Osteoblast (primary cell): ENCODE measurements around the gene TMEM238. TPM values are rescaled to one million over a fixed set of nuclear protein-coding genes. Genes with fewer than 3 reads are reported as not detected.

Source experiments
- DNase-seq: peaks from one replicate; pipeline ENCODE4 v3.0.0; 2011; ENCODE audit warnings: low spot score, mixed read lengths; ENCODE audit not compliant: insufficient read length; ENCODE audit errors: missing footprints
- H2AFZ ChIP-seq: 2 replicates; pipeline ENCODE4 v1.6.0; 2011; ENCODE audit warnings: mild to moderate bottlenecking, low read length
- H3K27ac ChIP-seq: 2 replicates; pipeline ENCODE4 v1.5.1; 2011; ENCODE audit warnings: mild to moderate bottlenecking, low read depth, low read length, moderate library complexity
- H3K27me3 ChIP-seq: 2 replicates; pipeline ENCODE4 v1.6.0; 2012; ENCODE audit warnings: mild to moderate bottlenecking, control low read depth, inconsistent platforms, low read length, moderate library complexity; ENCODE audit not compliant: insufficient read depth
- H3K36me3 ChIP-seq: 2 replicates; pipeline ENCODE4 v1.5.1; 2011; ENCODE audit warnings: mild to moderate bottlenecking, low read length, control low read depth, moderate library complexity; ENCODE audit not compliant: insufficient read depth
- H3K4me1 ChIP-seq: 2 replicates; pipeline ENCODE4 v1.5.1; 2011; ENCODE audit warnings: mild to moderate bottlenecking, low read length, control low read depth, moderate library complexity; ENCODE audit not compliant: insufficient read depth
- H3K4me2 ChIP-seq: 2 replicates; pipeline ENCODE4 v1.6.0; 2011; ENCODE audit warnings: mild to moderate bottlenecking, low read length; ENCODE audit not compliant: insufficient read depth
- H3K4me3 ChIP-seq: fragments of 200-600 bp; sonication (generic); 3 replicates; pipeline ENCODE4 v1.5.1; 2012; ENCODE audit warnings: mild to moderate bottlenecking, low read length, inconsistent platforms; ENCODE audit not compliant: insufficient read depth
- H3K79me2 ChIP-seq: 2 replicates; pipeline ENCODE4 v1.6.0; 2012; ENCODE audit warnings: mild to moderate bottlenecking, low read length, control low read depth, inconsistent platforms; ENCODE audit not compliant: insufficient read depth
- H3K9me3 ChIP-seq: 2 replicates; pipeline ENCODE4 v1.5.1; 2011; ENCODE audit warnings: low read depth, low read length, control low read depth
- H4K20me1 ChIP-seq: 2 replicates; pipeline ENCODE4 v1.6.0; 2012; ENCODE audit warnings: mild to moderate bottlenecking, low read length, control low read depth; ENCODE audit not compliant: insufficient read depth
- total RNA-seq: library from RNA; depleted of rRNA; stranded (reverse); fragments of >200 nt; gene quantifications from 2 replicates; pipeline ENCODE4 v1.2.3, GENCODE V29; 2012
- TF ChIP-seq, protein P1 (sequence below): IDR thresholded peaks from 2 replicates; pipeline ENCODE4 v1.5.1; 2011; ENCODE audit warnings: mild to moderate bottlenecking, low read depth, low read length, moderate library complexity; ENCODE audit errors: extremely low read depth

The TMEM238 gene
- total RNA-seq, 1 donor = not detected

DNA sequence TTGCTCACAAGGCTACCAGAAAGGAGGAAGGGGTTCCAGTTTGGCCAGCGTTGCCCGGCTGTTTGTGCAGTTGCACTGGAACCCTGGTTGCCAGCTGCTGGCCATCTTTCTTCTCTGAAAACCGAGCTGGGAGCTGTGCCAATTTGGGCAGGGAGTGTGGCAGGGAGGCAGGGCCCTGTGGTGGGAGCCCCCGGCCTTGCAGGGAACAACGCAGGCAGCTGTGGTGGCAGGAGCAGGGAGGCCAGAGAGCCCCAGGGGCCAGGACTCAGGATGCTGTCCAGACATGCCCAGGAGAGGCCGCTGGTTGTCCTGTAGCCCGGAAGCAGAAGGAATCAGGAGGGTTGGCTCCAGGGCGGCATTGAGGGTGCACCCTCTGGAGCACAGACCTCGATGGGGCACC, 39.6 kb downstream of the TMEM238 start:
- no peak overlapping the region for H2AFZ ChIP-seq
- peaks cover 4% of the 10 kb centered on the region for H3K36me3 ChIP-seq
- peaks cover 9% of the 10 kb centered on the region for H3K79me2 ChIP-seq
- DNase-seq = peak; percentile 89
- peaks cover 6% of the 10 kb centered on the region for H3K4me1 ChIP-seq
- H3K27me3 ChIP-seq = no peaks in the 10 kb centered on the region
- no peaks in the 10 kb centered on the region for H3K9me3 ChIP-seq
- peaks cover 8% of the 10 kb centered on the region for H4K20me1 ChIP-seq
- TF ChIP-seq, protein P1, sequence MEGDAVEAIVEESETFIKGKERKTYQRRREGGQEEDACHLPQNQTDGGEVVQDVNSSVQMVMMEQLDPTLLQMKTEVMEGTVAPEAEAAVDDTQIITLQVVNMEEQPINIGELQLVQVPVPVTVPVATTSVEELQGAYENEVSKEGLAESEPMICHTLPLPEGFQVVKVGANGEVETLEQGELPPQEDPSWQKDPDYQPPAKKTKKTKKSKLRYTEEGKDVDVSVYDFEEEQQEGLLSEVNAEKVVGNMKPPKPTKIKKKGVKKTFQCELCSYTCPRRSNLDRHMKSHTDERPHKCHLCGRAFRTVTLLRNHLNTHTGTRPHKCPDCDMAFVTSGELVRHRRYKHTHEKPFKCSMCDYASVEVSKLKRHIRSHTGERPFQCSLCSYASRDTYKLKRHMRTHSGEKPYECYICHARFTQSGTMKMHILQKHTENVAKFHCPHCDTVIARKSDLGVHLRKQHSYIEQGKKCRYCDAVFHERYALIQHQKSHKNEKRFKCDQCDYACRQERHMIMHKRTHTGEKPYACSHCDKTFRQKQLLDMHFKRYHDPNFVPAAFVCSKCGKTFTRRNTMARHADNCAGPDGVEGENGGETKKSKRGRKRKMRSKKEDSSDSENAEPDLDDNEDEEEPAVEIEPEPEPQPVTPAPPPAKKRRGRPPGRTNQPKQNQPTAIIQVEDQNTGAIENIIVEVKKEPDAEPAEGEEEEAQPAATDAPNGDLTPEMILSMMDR = no peak
- no peak overlapping the region for H3K4me2 ChIP-seq
- H3K27ac ChIP-seq = no peak overlapping the region
- H3K4me3 ChIP-seq = no peak overlapping the region

DNA sequence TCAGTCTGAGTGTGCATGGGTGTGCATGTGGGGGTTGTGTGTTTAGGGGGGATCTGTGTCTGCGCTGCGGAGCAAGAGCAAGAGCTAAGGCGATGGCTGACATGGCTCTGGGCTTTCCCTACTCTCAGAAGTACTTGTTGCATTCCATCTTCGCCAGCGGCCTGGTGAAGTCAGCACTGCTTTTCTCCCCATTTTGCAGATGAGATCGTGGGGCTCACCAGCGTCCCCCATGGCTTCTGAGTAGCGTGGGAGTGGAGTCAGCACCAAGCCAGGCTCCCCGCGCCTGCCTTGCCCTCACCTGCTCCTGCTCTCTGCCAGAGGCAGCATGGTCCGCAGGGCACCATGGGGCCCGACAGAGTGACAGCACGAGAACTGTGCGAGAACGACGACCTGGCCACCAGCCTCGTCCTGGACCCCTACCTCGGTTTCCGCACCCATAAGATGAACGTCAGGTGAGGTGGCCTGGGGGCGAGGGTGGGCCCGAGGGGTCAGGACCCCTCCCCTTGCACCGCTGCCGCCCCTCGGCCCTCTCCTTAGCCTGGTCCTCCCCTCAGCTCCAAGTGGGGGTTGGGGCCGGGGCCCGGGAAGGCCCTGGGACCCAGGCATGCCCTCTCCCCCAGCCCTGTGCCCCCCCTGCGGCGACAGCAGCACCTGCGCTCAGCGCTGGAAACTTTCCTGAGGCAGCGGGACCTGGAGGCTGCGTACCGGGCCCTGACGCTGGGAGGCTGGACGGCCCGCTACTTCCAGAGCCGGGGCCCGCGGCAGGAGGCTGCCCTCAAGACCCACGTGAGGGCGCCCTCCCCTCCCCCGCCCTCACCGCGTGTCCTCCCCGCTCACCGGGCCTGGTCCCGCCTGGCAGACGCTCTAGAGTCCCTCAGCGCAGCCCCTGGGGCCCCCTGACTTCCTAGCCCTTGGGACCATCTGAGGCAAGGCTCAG, 42.2 kb downstream of the TMEM238 start:
- H4K20me1 ChIP-seq = peaks cover 8% of the 10 kb centered on the region
- H3K4me2 ChIP-seq = peak overlapping the region; percentile 83
- peaks cover 9% of the 10 kb centered on the region for H3K79me2 ChIP-seq
- peak; percentile 84 for DNase-seq
- no peak overlapping the region for H3K27ac ChIP-seq
- H3K4me3 ChIP-seq = peak overlapping the region; percentile 80
- no peaks in the 10 kb centered on the region for H3K9me3 ChIP-seq
- H3K27me3 ChIP-seq = peaks cover 5% of the 10 kb centered on the region
- peaks cover 15% of the 10 kb centered on the region for H3K4me1 ChIP-seq
- peaks cover 4% of the 10 kb centered on the region for H3K36me3 ChIP-seq
- TF ChIP-seq, protein P1 = no peak
- H2AFZ ChIP-seq = no peak overlapping the region

DNA sequence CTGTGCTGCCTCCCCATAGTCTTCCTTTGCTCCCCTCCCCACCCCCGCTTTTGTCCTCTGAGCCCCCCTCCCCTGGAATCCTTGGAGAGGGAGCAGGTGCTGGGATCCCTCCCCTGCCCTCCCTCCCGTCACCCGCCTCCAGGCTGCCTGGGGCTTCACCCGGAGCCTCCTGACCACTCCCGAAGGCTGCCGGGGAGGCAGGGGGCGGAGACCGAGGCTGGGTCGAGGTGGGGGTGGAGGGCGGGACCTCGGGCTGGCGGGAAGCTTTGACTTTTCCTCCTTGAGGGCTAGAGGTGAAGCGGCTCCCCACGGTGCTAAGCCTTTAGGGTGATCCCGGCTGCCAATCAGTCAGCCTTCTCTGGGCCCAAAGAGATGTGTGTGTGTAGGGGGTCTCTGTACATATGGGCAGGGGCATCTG, 42.9 kb downstream of the TMEM238 start:
- H3K4me2 ChIP-seq = peak overlapping the region; percentile 83
- H3K9me3 ChIP-seq = no peaks in the 10 kb centered on the region
- peak overlapping the region; percentile 80 for H3K4me3 ChIP-seq
- peaks cover 12% of the 10 kb centered on the region for H3K27me3 ChIP-seq
- peaks cover 9% of the 10 kb centered on the region for H3K79me2 ChIP-seq
- H4K20me1 ChIP-seq = peaks cover 8% of the 10 kb centered on the region
- TF ChIP-seq, protein P1 = no peak
- H3K4me1 ChIP-seq = peaks cover 15% of the 10 kb centered on the region
- H3K36me3 ChIP-seq = peaks cover 4% of the 10 kb centered on the region
- H2AFZ ChIP-seq = no peak overlapping the region
- peak; percentile 99 for DNase-seq
- no peak overlapping the region for H3K27ac ChIP-seq

DNA sequence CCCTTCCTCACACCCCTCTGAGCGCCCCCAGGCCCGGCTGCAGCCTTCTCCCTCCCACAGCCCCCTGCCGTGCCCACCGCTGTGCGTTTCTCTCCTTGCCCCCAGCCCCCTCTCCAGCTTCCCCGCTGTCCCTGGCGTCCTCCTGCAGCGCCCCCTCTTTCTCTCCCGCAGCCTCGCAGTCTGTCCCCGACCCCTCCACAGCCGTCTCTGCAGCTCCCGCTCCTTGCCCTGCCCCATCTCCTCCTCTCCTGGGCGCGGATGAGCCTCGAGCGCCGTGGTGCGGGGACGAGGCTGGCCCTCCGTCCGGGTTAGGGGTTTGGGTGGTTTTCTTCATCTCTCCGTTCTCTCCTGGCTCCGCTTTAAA, 43.3 kb downstream of the TMEM238 start:
- peak; percentile 90 for DNase-seq
- H4K20me1 ChIP-seq = peaks cover 8% of the 10 kb centered on the region
- peaks cover 4% of the 10 kb centered on the region for H3K36me3 ChIP-seq
- no peak overlapping the region for H2AFZ ChIP-seq
- H3K4me1 ChIP-seq = peaks cover 15% of the 10 kb centered on the region
- H3K9me3 ChIP-seq = no peaks in the 10 kb centered on the region
- peak overlapping the region; percentile 83 for H3K4me2 ChIP-seq
- peak overlapping the region; percentile 80 for H3K4me3 ChIP-seq
- peaks cover 9% of the 10 kb centered on the region for H3K79me2 ChIP-seq
- H3K27me3 ChIP-seq = peaks cover 12% of the 10 kb centered on the region
- peak overlapping the region; percentile 75 for H3K27ac ChIP-seq
- TF ChIP-seq, protein P1 = no peak
